Measurements from ENCODE around the gene CYP4F2. TPM values are rescaled to one million over a fixed set of nuclear protein-coding genes. Genes with fewer than 3 reads are reported as not detected.

The CYP4F2 gene
- total and polyA plus RNA-seq, 9 of the 15 experiments (the other 6 are each of a cell fraction or from before 2014, with no cell fraction given): 0.10 to 0.56 (median 0.32) TPM; not detected in 2

DNA sequence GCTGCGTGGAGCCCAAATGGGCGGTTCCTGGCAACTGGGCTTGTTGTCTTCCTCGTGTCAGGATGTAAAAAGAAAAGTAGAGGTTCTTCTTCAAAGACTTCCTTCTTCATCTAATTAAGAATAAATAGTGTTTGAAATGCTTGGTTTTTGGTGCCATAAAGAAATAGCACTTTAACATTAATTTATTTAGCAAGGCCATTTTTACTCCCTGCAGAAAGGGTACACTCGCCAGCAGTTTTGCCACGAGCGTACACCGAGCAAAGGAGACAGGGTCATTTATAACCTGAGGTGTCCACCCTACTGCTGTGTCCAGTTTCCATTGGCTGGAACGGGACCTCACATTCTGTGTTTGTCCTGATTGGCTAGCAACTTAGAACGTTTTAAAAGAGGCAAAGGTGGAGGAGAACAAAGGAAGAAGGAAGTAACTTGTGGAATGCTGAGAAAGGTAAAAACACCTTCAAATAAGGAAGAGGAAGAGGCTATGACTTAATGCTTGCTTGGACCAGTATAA is 60.6 kb downstream of the CYP4F2 start (continued):
- TF ChIP-seq ZNF644 (tag; IDR thresholded peaks at IDR 0.05; ENCODE audit: low read depth) (no peak), GTF3C2 (IDR thresholded peaks at IDR 0.05; ENCODE audit: borderline replicate concordance, extremely low read depth, insufficient read length) (no peak), HEY1 (CRISPR knock-in tag; IDR thresholded peaks at IDR 0.05; ENCODE audit: borderline replicate concordance) (no peak), DDX20 (tag; IDR thresholded peaks at IDR 0.05; ENCODE audit: low read depth) (no peak), PURB (CRISPR knock-in tag; IDR thresholded peaks at IDR 0.05; ENCODE audit: low read depth) (no peak), GTF2B (IDR thresholded peaks at IDR 0.05; ENCODE audit: extremely low read depth, insufficient read length) (no peak), FOXK2 (conservative IDR thresholded peaks at IDR 0.05 in 1 of 2, IDR thresholded peaks at IDR 0.05 in 1 of 2; ENCODE audit: low read depth in 2 of 2) (peak; percentile 93 to 96), PTRF (tag; IDR thresholded peaks at IDR 0.05) (no peak), SP2 (IDR thresholded peaks at IDR 0.05; ENCODE audit: extremely low read depth, low read depth, low read length, poor library complexity, severe bottlenecking) (no peak), LEF1 (IDR thresholded peaks at IDR 0.05) (0 out of 2 replicates have a peak, but pooled peaks have one; percentile 14), HNRNPH1 (optimal IDR thresholded peaks at IDR 0.05; ENCODE audit: low read depth, low read length) (no peak)
- TF ChIP-seq, protein P1, sequence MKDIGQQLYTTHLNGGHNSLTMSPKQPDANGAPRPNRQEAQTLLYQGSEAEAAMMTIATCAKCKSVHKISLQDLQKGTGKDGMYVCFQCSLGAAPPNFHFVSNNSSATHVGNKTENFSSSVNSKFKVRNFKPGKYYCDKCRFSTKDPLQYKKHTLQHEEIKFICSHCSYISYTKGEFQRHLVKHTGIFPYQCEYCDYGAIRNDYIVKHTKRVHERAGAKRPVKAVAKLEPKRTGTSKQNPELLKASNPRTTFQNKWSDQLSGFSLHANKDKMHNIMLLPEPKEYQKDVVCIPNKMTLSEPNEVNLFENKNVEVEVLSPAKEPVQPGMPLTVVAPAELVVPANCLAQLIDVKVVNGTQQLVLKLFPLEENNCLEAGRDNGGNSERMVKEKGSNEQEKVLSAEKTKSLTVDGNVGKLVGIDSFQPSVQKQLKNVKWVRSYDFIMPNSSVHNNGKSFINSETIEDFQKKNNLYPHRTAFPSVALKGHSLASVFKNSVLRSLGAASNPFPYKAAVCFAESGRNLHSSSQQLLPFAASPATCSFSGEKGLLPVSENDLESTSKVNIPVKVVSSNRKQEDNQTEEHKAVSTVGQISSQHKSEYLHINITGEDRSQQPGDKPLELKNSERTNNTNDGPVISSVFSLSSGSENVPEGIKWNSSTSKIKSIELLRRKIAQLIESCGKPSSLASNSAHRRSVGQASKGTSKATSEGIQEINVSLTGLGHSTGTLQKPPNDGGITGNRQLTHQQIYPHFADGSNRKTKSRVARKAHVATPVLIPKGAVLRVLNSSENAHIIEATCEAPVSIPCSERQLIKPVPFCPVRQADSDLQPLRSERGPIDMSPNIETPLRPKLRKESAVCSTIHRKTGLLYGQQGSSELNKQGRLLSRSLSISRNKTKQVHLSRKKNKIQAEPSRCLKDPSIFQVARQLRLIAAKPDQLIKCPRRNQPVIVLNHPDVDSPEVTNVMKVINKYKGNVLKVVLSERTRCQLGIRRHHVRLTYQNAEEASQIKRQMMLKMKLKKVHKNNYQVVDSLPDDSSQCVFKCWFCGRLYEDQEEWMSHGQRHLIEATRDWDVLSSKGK (CRISPR knock-in tag; IDR thresholded peaks at IDR 0.05): no peak
- TF ChIP-seq, protein P2, sequence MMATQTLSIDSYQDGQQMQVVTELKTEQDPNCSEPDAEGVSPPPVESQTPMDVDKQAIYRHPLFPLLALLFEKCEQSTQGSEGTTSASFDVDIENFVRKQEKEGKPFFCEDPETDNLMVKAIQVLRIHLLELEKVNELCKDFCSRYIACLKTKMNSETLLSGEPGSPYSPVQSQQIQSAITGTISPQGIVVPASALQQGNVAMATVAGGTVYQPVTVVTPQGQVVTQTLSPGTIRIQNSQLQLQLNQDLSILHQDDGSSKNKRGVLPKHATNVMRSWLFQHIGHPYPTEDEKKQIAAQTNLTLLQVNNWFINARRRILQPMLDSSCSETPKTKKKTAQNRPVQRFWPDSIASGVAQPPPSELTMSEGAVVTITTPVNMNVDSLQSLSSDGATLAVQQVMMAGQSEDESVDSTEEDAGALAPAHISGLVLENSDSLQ (IDR thresholded peaks at IDR 0.05): peak; percentile 71
- TF ChIP-seq, protein P3, sequence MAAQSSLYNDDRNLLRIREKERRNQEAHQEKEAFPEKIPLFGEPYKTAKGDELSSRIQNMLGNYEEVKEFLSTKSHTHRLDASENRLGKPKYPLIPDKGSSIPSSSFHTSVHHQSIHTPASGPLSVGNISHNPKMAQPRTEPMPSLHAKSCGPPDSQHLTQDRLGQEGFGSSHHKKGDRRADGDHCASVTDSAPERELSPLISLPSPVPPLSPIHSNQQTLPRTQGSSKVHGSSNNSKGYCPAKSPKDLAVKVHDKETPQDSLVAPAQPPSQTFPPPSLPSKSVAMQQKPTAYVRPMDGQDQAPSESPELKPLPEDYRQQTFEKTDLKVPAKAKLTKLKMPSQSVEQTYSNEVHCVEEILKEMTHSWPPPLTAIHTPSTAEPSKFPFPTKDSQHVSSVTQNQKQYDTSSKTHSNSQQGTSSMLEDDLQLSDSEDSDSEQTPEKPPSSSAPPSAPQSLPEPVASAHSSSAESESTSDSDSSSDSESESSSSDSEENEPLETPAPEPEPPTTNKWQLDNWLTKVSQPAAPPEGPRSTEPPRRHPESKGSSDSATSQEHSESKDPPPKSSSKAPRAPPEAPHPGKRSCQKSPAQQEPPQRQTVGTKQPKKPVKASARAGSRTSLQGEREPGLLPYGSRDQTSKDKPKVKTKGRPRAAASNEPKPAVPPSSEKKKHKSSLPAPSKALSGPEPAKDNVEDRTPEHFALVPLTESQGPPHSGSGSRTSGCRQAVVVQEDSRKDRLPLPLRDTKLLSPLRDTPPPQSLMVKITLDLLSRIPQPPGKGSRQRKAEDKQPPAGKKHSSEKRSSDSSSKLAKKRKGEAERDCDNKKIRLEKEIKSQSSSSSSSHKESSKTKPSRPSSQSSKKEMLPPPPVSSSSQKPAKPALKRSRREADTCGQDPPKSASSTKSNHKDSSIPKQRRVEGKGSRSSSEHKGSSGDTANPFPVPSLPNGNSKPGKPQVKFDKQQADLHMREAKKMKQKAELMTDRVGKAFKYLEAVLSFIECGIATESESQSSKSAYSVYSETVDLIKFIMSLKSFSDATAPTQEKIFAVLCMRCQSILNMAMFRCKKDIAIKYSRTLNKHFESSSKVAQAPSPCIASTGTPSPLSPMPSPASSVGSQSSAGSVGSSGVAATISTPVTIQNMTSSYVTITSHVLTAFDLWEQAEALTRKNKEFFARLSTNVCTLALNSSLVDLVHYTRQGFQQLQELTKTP (IDR thresholded peaks at IDR 0.05; ENCODE audit: low read depth in 1 of 2, partially characterized antibody in 2 of 2): peak in 1 of 2 experiments; percentile 66

Measured in K562 (cell line).